DND-41 (cell line): ENCODE results near the gene NUDCD3.

Source experiments
- ATAC-seq: fragments of 200-7000 bp; cut with Tn5 transposase; 3 replicates; pipeline ENCODE4 v1.9.1; 2021; ENCODE audit warnings: low read depth; ENCODE audit not compliant: insufficient read depth
- DNase-seq: peaks from one replicate; pipeline ENCODE4 v3.0.0-alpha.2; 2020
- H2AFZ ChIP-seq: 2 replicates; pipeline ENCODE4 v1.6.0; 2012; ENCODE audit warnings: low read depth, low read length
- H3K27ac ChIP-seq: 2 replicates; pipeline ENCODE4 v1.5.1; 2012; ENCODE audit warnings: low read length, inconsistent platforms
- H3K27me3 ChIP-seq: fragments of 200-600 bp; sonication (generic); 2 replicates; pipeline ENCODE4 v1.6.0; 2012; ENCODE audit warnings: low read length, mild to moderate bottlenecking, inconsistent platforms; ENCODE audit not compliant: insufficient read depth, poor library complexity
- H3K36me3 ChIP-seq: 2 replicates; pipeline ENCODE4 v1.5.1; 2012; ENCODE audit warnings: low read length, inconsistent platforms; ENCODE audit not compliant: insufficient read depth
- H3K4me1 ChIP-seq: 2 replicates; pipeline ENCODE4 v1.5.1; 2012; ENCODE audit warnings: mild to moderate bottlenecking, low read length; ENCODE audit not compliant: insufficient read depth
- H3K4me2 ChIP-seq: 2 replicates; pipeline ENCODE4 v1.6.0; 2012; ENCODE audit warnings: mild to moderate bottlenecking, moderate library complexity, low read length, inconsistent platforms; ENCODE audit not compliant: insufficient read depth
- H3K4me3 ChIP-seq, 2 experiments: fragments of 200-600 bp in 1 of 2; shearing (Covaris generic) in 1 of 2; 2 replicates each; pipeline ENCODE4 v1.5.1; 2012 to 2016; ENCODE audit warnings: inconsistent platforms in 2 of 2, low read length in 2 of 2, mild to moderate bottlenecking in 2 of 2, low read depth in 1 of 2, moderate library complexity in 1 of 2
- H3K79me2 ChIP-seq: 2 replicates; pipeline ENCODE4 v1.6.0; 2012; ENCODE audit warnings: low read length, inconsistent platforms; ENCODE audit not compliant: insufficient read depth
- H3K9ac ChIP-seq: 2 replicates; pipeline ENCODE4 v1.6.0; 2012; ENCODE audit warnings: low read depth, mild to moderate bottlenecking, inconsistent platforms, low read length, moderate library complexity
- H3K9me3 ChIP-seq: 2 replicates; pipeline ENCODE4 v1.5.1; 2012; ENCODE audit warnings: low read length, moderate library complexity, mild to moderate bottlenecking, inconsistent platforms; ENCODE audit not compliant: insufficient read depth, severe bottlenecking
- H4K20me1 ChIP-seq: 2 replicates; pipeline ENCODE4 v1.6.0; 2012; ENCODE audit warnings: low read length; ENCODE audit not compliant: insufficient read depth
- EZH2 ChIP-seq: IDR thresholded peaks from 3 replicates; pipeline ENCODE4 v1.6.1; 2012; ENCODE audit warnings: borderline replicate concordance, low read depth, mild to moderate bottlenecking, moderate library complexity, low read length, inconsistent platforms; ENCODE audit not compliant: severe bottlenecking
- TF ChIP-seq, protein P1 (sequence below): IDR thresholded peaks from 2 replicates; pipeline ENCODE4 v1.5.1; 2012; ENCODE audit warnings: borderline replicate concordance, low read length, moderate library complexity, mild to moderate bottlenecking; ENCODE audit not compliant: poor library complexity, severe bottlenecking; ENCODE audit errors: extremely low read depth

Gene NUDCD3

GRCh38 chr7:44439926-44440325, 50.5 kb downstream of the NUDCD3 start:
- Histone ChIP-seq H3K27ac (no peak overlapping the region), H3K36me3 (peaks cover 23% of the 10 kb centered on the region; the same call in 1 of the 2 replicates), H3K9ac (no peak overlapping the region), H2AFZ (no peak overlapping the region), H3K27me3 (no peaks in the 10 kb centered on the region), H4K20me1 (peaks cover 31% of the 10 kb centered on the region), H3K4me3 (no peak overlapping the region), H3K79me2 (peaks cover 21% of the 10 kb centered on the region; the same call in 1 of the 2 replicates), H3K9me3 (no peaks in the 10 kb centered on the region), H3K4me2 (no peak overlapping the region), H3K4me1 (no peaks in the 10 kb centered on the region)
- TF ChIP-seq, protein P1, sequence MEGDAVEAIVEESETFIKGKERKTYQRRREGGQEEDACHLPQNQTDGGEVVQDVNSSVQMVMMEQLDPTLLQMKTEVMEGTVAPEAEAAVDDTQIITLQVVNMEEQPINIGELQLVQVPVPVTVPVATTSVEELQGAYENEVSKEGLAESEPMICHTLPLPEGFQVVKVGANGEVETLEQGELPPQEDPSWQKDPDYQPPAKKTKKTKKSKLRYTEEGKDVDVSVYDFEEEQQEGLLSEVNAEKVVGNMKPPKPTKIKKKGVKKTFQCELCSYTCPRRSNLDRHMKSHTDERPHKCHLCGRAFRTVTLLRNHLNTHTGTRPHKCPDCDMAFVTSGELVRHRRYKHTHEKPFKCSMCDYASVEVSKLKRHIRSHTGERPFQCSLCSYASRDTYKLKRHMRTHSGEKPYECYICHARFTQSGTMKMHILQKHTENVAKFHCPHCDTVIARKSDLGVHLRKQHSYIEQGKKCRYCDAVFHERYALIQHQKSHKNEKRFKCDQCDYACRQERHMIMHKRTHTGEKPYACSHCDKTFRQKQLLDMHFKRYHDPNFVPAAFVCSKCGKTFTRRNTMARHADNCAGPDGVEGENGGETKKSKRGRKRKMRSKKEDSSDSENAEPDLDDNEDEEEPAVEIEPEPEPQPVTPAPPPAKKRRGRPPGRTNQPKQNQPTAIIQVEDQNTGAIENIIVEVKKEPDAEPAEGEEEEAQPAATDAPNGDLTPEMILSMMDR = no peak
- TF ChIP-seq EZH2 = no peak
- ATAC-seq (no peak), DNase-seq (no peak)

- Histone ChIP-seq H3K27ac (no peak overlapping the region), H3K79me2 (peaks cover 22% of the 10 kb centered on the region; the same call in 1 of the 2 replicates), H3K4me3 (no peak overlapping the region), H3K9ac (no peak overlapping the region), H3K27me3 (no peaks in the 10 kb centered on the region), H3K36me3 (peaks cover 20% of the 10 kb centered on the region; the same call in 1 of the 2 replicates), H2AFZ (no peak overlapping the region), H3K4me1 (no peaks in the 10 kb centered on the region), H3K9me3 (no peaks in the 10 kb centered on the region), H3K4me2 (no peak overlapping the region), H4K20me1 (peaks cover 40% of the 10 kb centered on the region)
- no peak for DNase-seq
- no peak for ATAC-seq
- TF ChIP-seq, protein P1 = no peak
- TF ChIP-seq EZH2 = no peak
These were observed 51.6 kb downstream of the NUDCD3 start for GRCh38 chr7:44438816-44439215.

DNA sequence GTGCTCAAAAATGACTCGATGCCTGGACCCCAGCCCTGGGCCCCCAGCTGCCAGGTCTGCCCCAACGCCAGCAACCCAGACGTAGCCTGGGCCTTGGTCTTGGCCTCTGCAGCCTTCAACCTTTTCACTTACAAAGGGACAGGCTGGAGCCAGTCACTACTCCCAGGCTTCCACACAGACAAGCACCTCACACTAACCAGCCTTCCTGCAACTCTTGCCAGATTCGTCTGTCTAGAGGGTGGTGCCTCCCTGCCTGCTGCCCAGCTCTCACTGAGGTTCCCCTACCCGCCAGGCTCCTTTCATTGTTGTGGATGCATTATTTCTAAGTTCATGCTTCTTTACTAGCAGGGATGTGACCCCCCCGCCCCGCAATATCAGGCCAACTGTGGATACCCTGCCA, 56.3 kb downstream of the NUDCD3 start:
- no peaks in the 10 kb centered on the region for H3K27me3 ChIP-seq
- H3K9me3 ChIP-seq = no peaks in the 10 kb centered on the region
- H3K4me2 ChIP-seq = no peak overlapping the region
- H3K36me3 ChIP-seq = peaks cover 27% of the 10 kb centered on the region
- no peaks in the 10 kb centered on the region for H3K4me1 ChIP-seq
- no peak overlapping the region for H2AFZ ChIP-seq
- DNase-seq = no peak
- H3K79me2 ChIP-seq = peaks cover 21% of the 10 kb centered on the region; the same call in 1 of the 2 replicates
- ATAC-seq = no peak
- H3K9ac ChIP-seq = no peak overlapping the region
- H4K20me1 ChIP-seq = peaks cover 52% of the 10 kb centered on the region
- no peak overlapping the region for H3K27ac ChIP-seq
- no peak overlapping the region for H3K4me3 ChIP-seq
- no peak for TF ChIP-seq EZH2
- TF ChIP-seq, protein P1 = no peak
